BLaER1 treated with 17β-estradiol and CSF1 and Interleukin-3, amounts not matched to agents 10 nM and 100 nM (cell line): ENCODE data around the gene NUP160.
A peak's percentile ranks its signal among the peaks of the same experiment; 100 is the strongest.

Source experiments
- H3K27ac ChIP-seq, 11 experiments: shearing (Covaris generic); formaldehyde crosslinking; 2 replicates each; pipeline ENCODE4 v1.8.1; 2022
- H3K27me3 ChIP-seq, 11 experiments: shearing (Covaris generic); formaldehyde crosslinking; 2 replicates each; pipeline ENCODE4 v1.8.1; 2022
- H3K36me3 ChIP-seq, 11 experiments: shearing (Covaris generic); formaldehyde crosslinking; 2 replicates each; pipeline ENCODE4 v1.8.1; 2022
- H3K4me1 ChIP-seq, 10 experiments: shearing (Covaris generic); formaldehyde crosslinking; 2 replicates each; pipeline ENCODE4 v1.8.1; 2022
- H3K4me2 ChIP-seq, 11 experiments: shearing (Covaris generic); formaldehyde crosslinking; 2 replicates each; pipeline ENCODE4 v1.8.1; 2022
- H3K4me3 ChIP-seq, 10 experiments: shearing (Covaris generic); formaldehyde crosslinking; 2 replicates each; pipeline ENCODE4 v1.8.1; 2022
- H3K9ac ChIP-seq, 11 experiments: shearing (Covaris generic); formaldehyde crosslinking; 2 replicates each; pipeline ENCODE4 v1.8.1; 2022
- H3K9me3 ChIP-seq, 11 experiments: shearing (Covaris generic); formaldehyde crosslinking; replicated peaks in 1 of 11; 2 replicates each; pipeline ENCODE4 v1.8.1; 2022
- H4K20me1 ChIP-seq, 11 experiments: shearing (Covaris generic); formaldehyde crosslinking; 2 replicates each; pipeline ENCODE4 v1.8.1; 2022
- Cebpa-rat ChIP-seq, 11 experiments: shearing (Covaris generic); IDR thresholded peaks; 2 replicates each; pipeline ENCODE4 v1.8.1; 2022

Gene NUP160

DNA sequence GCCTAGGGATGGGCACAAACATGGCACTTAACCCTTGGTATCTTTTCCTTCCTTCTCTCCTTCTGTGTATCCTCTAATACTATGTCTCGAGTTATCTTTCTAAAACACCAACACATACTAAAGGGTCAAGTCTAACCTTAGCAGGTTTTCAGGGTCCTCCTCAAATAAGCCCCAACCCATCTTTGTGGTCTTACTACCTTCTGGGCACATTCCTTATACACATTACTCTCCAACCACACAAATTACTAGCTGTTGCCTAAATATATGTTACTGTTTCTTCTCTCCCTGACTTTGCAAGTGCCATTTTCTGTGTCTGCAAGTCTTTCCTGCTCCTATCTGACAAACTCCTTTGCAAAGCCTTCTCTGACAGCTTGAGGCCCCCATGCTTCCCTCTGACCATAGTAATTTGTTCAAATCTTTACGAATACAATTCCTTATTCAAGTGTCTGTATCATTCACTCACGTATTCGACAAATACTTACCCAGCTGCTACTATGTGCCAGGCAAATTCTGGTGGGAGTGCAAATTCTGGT lies 15.8 kb upstream of the NUP160 start:
- TF ChIP-seq Cebpa-rat (IDR thresholded peaks at IDR 0.05) = no peak
- Histone ChIP-seq H3K36me3 (no peaks in the 10 kb centered on the region), H3K4me3 (peak overlapping the region in 5 of 10 experiments; percentile 0 to 20 (median 2); a peak in 6 of 20 replicates), H3K27me3 (no peaks in the 10 kb centered on the region), H4K20me1 (no peaks in the 10 kb centered on the region), H3K4me2 (peak overlapping the region; percentile 52 to 88 (median 81)), H3K9me3 (peaks cover 0 to 16% (median 4%) of the 10 kb centered on the region in 11 experiments; a peak in 12 of 22 replicates), H3K27ac (peak overlapping the region; percentile 73 to 90 (median 80); a peak in 21 of 22 replicates), H3K9ac (peak overlapping the region in 10 of 11 experiments; percentile 20 to 84 (median 56); a peak in 18 of 22 replicates), H3K4me1 (peaks cover 55 to 90% (median 75%) of the 10 kb centered on the region in 10 experiments)

DNA sequence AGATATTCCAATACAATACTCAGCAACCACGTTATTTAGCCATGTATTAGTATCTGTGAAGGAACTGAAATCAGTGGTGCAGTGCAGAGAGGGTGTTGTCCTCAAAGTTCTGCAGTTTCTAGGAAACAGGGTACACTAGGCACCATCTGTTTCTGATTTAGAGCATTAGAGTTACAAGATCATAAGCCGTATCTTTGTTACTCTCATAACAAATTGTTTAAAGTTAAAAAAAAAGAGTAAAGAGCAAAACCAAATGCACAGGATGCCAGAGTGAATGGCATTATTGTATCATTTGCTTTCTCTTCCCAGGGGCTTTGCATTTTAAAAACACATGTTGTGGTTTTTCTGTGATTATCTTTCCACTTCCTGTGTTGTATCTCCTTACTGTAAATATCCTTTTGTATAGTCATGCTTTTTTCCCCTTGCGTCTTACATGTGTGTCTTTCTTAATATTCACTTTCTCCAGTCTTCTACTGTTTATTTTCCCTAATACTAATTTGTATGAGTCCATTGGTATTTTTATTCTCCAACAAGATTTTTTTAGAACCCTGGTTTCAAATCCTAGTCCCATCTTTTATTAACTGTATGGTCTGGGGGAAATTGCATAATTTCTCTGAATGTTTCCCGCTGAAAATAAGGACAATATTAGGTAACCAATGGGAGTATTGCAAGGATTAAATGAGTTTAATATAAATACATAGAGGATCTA lies 15.2 kb upstream of the NUP160 start:
- peaks cover 0 to 16% (median 4%) of the 10 kb centered on the region in 11 experiments; a peak in 12 of 22 replicates for H3K9me3 ChIP-seq
- peak overlapping the region in 6 of 10 experiments; percentile 2 to 37 (median 22); a peak in 7 of 20 replicates for H3K4me3 ChIP-seq
- no peaks in the 10 kb centered on the region for H3K27me3 ChIP-seq
- H3K36me3 ChIP-seq = no peaks in the 10 kb centered on the region
- peak overlapping the region; percentile 73 to 90 (median 80); a peak in 21 of 22 replicates for H3K27ac ChIP-seq
- peak in 1 of 11 experiments; percentile 76; a peak in 4 of 22 replicates for TF ChIP-seq Cebpa-rat (IDR thresholded peaks at IDR 0.05)
- H3K4me2 ChIP-seq = peak overlapping the region; percentile 76 to 88 (median 81)
- no peaks in the 10 kb centered on the region for H4K20me1 ChIP-seq
- peak overlapping the region; percentile 29 to 84 (median 55); a peak in 18 of 22 replicates for H3K9ac ChIP-seq
- H3K4me1 ChIP-seq = peaks cover 59 to 90% (median 77%) of the 10 kb centered on the region in 10 experiments

DNA sequence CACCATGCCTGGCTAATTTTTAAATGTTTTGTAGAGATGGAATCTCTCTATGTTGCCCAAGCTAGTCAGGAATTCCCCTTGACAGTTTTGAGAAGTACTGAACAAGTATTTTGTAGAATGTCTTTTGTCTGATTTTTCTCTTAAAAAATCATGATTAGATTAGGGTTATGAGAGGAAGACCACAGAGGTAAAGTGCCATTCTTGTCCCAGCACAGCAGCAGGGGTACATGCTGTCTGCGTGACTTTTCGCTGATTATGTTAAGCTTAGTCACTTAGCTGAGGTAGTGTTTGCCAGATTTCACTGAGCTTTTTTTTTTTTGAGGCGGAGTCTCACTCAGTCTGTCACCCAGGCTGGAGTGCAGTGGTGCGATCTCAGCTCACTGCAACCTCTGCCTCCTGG lies 13.6 kb upstream of the NUP160 start:
- H4K20me1 ChIP-seq = no peaks in the 10 kb centered on the region
- H3K4me3 ChIP-seq = no peak overlapping the region
- peak overlapping the region in 10 of 11 experiments; percentile 76 to 90 (median 81); a peak in 18 of 22 replicates for H3K27ac ChIP-seq
- H3K9ac ChIP-seq = peak overlapping the region in 4 of 11 experiments; percentile 10 to 79 (median 50); a peak in 3 of 22 replicates
- peaks cover 75 to 99% (median 84%) of the 10 kb centered on the region in 10 experiments for H3K4me1 ChIP-seq
- H3K36me3 ChIP-seq = no peaks in the 10 kb centered on the region
- peaks cover 0 to 15% (median 4%) of the 10 kb centered on the region in 11 experiments; a peak in 10 of 22 replicates for H3K9me3 ChIP-seq
- no peaks in the 10 kb centered on the region for H3K27me3 ChIP-seq
- no peak for TF ChIP-seq Cebpa-rat (IDR thresholded peaks at IDR 0.05)
- peak overlapping the region; percentile 76 to 88 (median 81) for H3K4me2 ChIP-seq

DNA sequence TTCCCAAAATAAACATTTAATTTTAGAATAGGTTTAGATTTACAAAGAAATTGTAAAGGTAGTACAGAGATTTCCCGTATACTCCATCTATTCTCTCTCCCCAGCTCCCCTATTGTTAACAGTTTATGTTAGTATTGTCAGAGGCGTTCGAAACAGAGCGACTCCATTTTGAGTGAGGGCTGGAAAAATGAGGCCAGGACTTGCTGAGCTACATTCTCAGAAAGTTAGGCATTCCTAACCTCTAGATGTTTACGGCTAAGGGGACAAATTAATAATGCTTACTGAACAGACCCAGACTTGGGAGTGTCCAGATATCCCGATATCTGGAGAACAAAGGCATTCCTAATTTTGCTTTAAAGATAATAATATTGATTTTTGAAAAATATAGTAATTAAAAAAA lies 12.4 kb upstream of the NUP160 start:
- no peak for TF ChIP-seq Cebpa-rat (IDR thresholded peaks at IDR 0.05)
- Histone ChIP-seq H4K20me1 (no peaks in the 10 kb centered on the region), H3K4me1 (peaks cover 68 to 99% (median 87%) of the 10 kb centered on the region in 10 experiments), H3K9me3 (peaks cover 0 to 15% (median 4%) of the 10 kb centered on the region in 11 experiments; a peak in 10 of 22 replicates), H3K36me3 (no peaks in the 10 kb centered on the region), H3K4me3 (no peak overlapping the region), H3K27me3 (no peaks in the 10 kb centered on the region), H3K9ac (no peak overlapping the region), H3K4me2 (peak overlapping the region in 4 of 11 experiments; percentile 5 to 38 (median 17); a peak in 4 of 22 replicates), H3K27ac (0 out of 22 replicates have a peak overlapping the region, but pooled peaks of 1 of the 11 experiments have one; percentile 3)

DNA sequence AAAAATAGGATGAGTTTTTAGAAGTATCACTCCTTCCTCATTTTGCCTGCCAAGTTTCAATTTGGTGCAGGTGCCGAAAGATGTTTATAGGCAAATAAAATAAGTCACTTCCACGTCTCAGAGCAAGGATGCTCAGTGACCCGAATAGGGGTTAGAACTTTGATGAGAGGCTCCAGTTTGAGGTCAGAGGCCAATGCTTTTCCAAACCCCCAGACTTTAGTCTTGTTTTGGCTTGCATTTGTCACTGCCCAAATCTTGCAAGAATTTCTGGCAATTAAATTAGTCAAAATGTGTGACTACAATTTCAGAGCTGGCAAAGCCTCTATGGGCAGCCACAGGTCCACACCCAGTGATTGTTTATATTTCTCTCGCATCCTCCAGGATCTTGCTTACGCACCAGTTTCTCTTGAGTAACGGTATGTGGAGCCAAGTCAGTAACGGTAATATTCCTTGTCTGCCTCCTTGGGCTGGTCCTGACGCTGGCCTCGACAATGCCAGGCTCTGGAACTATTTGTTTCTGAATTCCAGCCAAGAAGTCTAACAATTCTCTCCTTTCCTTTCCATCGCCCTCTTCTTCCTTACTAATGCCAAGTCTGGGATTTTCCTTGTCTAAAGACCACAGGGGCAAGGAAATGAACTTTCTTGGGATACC lies 9.9 kb upstream of the NUP160 start:
- Histone ChIP-seq H3K4me1 (peaks cover 70 to 96% (median 87%) of the 10 kb centered on the region in 10 experiments), H3K27ac (peak overlapping the region in 10 of 11 experiments; percentile 5 to 65 (median 51); a peak in 17 of 22 replicates)

DNA sequence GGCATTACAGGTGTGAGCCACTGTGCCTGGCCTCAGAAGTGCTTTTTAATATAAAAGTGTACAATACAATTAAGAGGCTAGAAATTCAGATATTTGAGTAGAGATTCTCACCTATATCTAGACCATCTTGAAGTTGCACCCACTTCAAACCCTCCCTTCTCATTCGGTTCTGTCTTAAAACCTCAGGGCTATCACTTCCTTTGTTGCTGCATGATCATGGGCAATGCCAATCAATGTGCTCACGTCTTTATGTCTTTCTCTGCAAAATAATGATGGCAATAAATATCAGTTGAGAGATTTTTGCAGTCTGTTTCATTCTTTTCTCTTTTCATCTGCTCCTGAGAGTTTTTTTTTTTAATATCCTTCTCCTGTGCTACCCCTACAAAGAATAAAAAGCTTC lies 9.3 kb upstream of the NUP160 start:
- Histone ChIP-seq H3K4me1 (peaks cover 65 to 95% (median 83%) of the 10 kb centered on the region in 10 experiments), H3K4me3 (no peak overlapping the region), H3K27me3 (no peaks in the 10 kb centered on the region), H3K9ac (peak overlapping the region in 6 of 11 experiments; percentile 7 to 36 (median 20); a peak in 10 of 22 replicates), H4K20me1 (no peaks in the 10 kb centered on the region), H3K4me2 (peak overlapping the region; percentile 52 to 84 (median 72)), H3K36me3 (no peaks in the 10 kb centered on the region), H3K27ac (peak overlapping the region in 8 of 11 experiments; percentile 27 to 65 (median 62); a peak in 15 of 22 replicates), H3K9me3 (no peaks in the 10 kb centered on the region)
- TF ChIP-seq Cebpa-rat (IDR thresholded peaks at IDR 0.05) = no peak

More for the DNA sequence above, 9.9 kb upstream of the NUP160 start:
- H3K9me3 ChIP-seq = no peaks in the 10 kb centered on the region
- peak overlapping the region in 8 of 11 experiments; percentile 0 to 50 (median 14); a peak in 10 of 22 replicates for H3K9ac ChIP-seq
- H3K4me2 ChIP-seq = peak overlapping the region; percentile 52 to 84 (median 72)
- H3K27me3 ChIP-seq = no peaks in the 10 kb centered on the region
- no peaks in the 10 kb centered on the region for H3K36me3 ChIP-seq
- H4K20me1 ChIP-seq = no peaks in the 10 kb centered on the region
- no peak for TF ChIP-seq Cebpa-rat (IDR thresholded peaks at IDR 0.05)
- H3K4me3 ChIP-seq = no peak overlapping the region

DNA sequence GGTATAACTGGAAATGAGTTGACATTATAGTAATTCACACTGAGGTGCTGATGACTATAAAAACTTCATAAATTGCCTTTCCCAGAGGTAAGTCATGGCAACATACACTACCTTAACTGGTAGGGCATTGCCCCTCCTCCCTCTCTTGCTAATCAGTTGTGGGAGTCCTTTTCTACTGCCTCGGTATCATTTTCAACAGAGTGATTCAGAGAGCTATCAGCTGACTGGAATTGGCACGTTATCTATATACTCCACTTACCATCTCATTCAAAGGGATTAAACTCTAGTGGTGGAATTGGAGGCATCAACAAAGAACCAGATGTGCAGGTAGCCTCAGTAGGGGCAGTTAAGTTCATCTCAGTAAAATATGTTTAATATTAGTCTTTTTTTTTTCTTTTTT lies 8.0 kb upstream of the NUP160 start:
- Histone ChIP-seq H3K9me3 (no peaks in the 10 kb centered on the region), H3K9ac (no peak overlapping the region), H3K4me1 (peaks cover 55 to 83% (median 74%) of the 10 kb centered on the region in 10 experiments), H3K27ac (peak overlapping the region in 1 of 11 experiments; percentile 65; a peak in 1 of 22 replicates), H3K4me3 (no peak overlapping the region), H3K4me2 (peak overlapping the region in 5 of 11 experiments; percentile 65 to 84 (median 67); a peak in 6 of 22 replicates), H3K27me3 (no peaks in the 10 kb centered on the region), H3K36me3 (no peaks in the 10 kb centered on the region), H4K20me1 (no peaks in the 10 kb centered on the region)
- TF ChIP-seq Cebpa-rat (IDR thresholded peaks at IDR 0.05) = no peak

DNA sequence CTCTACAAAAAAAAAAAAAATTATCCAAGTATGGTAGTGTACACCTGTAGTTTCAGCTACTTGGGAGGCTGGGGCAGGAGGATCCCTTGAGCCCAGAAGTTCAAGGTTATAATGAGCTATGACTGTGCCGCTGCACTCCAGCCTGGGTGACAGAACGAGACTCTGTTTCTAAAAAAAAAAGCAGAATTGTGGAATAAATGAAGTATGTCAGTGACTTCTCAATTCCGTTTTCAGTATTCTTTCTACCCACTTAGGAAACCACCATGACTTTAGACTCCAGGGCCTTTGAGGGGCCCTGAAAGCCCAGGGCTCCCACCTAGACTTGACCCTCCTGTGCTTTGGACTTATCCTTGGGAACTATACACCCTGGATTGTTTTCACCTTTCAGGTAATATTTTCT lies 6.5 kb upstream of the NUP160 start:
- H3K27me3 ChIP-seq = no peaks in the 10 kb centered on the region
- H3K27ac ChIP-seq = peak overlapping the region in 9 of 11 experiments; percentile 8 to 64 (median 28); a peak in 11 of 22 replicates
- TF ChIP-seq Cebpa-rat (IDR thresholded peaks at IDR 0.05) = no peak
- H4K20me1 ChIP-seq = no peaks in the 10 kb centered on the region
- peaks cover 65 to 85% (median 80%) of the 10 kb centered on the region in 10 experiments for H3K4me1 ChIP-seq
- peak overlapping the region in 3 of 11 experiments; percentile 23 to 50 (median 39); a peak in 4 of 22 replicates for H3K9ac ChIP-seq
- peak overlapping the region; percentile 72 to 94 (median 85) for H3K4me2 ChIP-seq
- no peaks in the 10 kb centered on the region for H3K9me3 ChIP-seq
- no peaks in the 10 kb centered on the region for H3K36me3 ChIP-seq
- no peak overlapping the region for H3K4me3 ChIP-seq
